CD4-positive, alpha-beta T cell treated with Interleukin-2 at 100 ng/mL for 4 hours (primary cell): Measurements from ENCODE around the gene NTM.

Experiments
- DNase-seq: peaks from one replicate; pipeline ENCODE4 v3.0.0-alpha.2; 2020; ENCODE audit warnings: low spot score

Gene NTM

GRCh38 chr11:131824771-131825170 is 454.4 kb downstream of the NTM start:
- DNase-seq = no peak

GRCh38 chr11:131827430-131827829 is 457.0 kb downstream of the NTM start:
- no peak for DNase-seq

GRCh38 chr11:131829725-131830124 is 459.3 kb downstream of the NTM start:
- DNase-seq = no peak

GRCh38 chr11:131832079-131832478 is 461.7 kb downstream of the NTM start:
- DNase-seq = no peak

- no peak for DNase-seq
Measured at GRCh38 chr11:131833366-131833765, 463.0 kb downstream of the NTM start.

- no peak for DNase-seq
Measured at GRCh38 chr11:131837562-131837961, 467.1 kb downstream of the NTM start.

DNA sequence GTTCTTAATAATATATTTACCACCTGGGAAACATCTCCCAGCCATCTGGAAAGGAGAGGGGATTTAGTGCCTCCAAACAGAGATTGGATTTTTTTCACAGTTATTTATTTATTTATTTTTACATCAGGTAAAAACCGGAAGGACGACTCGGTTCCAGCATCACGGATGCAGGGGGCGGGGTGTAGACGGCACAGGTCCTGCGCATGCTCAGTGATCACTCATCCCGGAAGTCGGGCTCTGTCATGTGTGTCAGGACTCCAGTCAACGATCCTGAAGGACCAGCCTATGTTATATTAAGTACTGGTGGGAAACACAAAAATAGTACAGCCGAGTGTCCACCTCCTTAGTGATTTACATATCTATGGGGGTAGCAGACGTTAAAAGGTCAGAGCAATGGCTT is 467.6 kb downstream of the NTM start:
- DNase-seq = no peak

DNA sequence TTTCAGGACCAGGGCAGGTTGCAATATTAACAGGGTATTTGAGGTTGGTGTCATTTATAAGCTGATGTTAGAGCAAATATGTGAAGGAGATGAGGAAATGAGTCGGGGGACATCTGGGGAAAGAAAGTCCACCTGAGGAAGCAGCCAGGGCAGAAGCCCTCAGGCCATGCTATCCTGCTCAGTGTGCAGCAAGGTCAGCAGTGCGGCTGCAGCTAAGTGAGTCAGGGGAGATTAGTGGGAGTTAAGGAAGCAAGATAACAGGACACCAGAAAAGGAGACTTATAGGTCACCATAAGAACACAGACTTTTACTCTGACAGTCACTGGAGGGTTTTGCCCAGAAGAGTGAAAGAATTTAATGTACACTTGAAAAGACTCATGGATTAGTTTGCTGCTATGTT is 468.9 kb downstream of the NTM start:
- DNase-seq = no peak

DNA sequence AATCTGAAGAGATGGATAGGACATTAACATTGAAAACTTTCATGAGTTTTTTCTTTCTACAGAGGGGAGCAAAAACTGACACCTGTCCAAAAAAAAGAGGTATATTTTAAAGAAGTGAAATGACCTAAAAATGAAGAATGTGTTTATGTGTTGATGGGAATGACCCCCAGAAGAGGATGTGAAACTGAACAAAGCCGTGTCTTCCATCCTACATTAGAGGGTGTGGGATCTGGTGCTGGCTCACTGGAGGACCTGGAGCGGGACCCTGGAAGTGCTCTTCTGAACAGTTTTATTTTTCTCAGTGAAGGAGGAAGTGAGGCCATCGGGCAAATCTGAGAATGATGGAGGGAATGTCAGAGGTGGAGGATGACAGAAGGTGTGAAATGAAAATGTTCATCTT is 470.1 kb downstream of the NTM start:
- no peak for DNase-seq

DNA sequence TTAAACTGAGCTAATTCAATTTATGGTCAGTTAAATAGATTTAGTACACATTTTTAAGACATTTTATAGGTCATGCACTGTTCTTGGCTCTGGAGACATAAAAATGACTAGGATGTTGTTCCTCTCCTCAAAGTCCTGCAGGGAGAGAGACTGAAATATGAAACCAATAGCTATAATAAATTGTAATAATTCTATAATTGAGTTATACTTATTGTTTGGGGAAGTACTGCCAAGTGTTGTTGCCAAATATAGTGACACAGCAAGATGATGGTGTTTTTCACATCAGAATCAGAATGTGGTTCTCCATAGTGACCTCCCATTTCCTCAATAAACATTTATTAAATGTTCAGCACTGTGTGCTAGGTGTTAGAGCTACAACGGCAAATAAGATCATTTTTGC is 470.6 kb downstream of the NTM start:
- no peak for DNase-seq

GRCh38 chr11:131841925-131842635 is 471.7 kb downstream of the NTM start:
- DNase-seq = no peak

DNA sequence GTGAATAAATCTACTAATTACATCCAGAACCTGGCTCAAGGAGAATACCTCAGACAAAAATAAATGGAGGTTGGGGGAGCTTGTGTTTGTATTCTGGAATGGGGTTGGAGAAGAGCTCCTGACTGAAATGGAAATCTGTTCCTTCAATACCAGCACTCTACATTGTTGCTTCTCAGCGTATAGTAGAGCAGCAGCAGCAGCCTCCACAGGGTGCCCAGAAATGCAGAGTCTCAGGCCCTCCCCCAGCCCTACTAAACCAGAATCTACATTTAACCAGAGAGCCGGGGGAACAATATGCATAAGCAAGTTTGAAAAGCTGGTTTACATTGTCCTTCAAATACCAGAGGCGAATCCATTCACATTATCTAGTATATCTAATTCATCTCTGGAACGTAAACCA is 474.8 kb downstream of the NTM start:
- DNase-seq = no peak

- DNase-seq = no peak
Measured at GRCh38 chr11:131849485-131849884, 479.1 kb downstream of the NTM start.

DNA sequence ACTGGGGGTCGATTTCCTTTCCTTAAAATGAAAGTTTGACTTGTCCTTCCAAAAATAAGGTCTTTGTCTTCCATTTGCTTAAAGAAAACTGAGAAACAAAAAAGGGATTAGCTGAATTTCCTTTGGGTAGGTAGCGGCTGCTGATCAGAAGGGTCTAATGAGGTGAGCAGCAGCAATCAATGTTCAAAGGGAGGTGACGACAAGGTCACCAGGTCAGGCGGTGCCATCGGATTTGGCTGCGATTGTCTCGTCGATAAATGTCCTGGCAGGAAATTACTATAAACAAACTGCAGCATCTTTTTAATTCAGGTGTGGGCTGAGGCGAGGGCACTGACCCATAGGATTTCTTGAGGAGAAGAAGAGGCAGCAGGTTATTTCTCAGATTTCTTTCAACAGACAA is 480.1 kb downstream of the NTM start:
- DNase-seq = no peak

DNA sequence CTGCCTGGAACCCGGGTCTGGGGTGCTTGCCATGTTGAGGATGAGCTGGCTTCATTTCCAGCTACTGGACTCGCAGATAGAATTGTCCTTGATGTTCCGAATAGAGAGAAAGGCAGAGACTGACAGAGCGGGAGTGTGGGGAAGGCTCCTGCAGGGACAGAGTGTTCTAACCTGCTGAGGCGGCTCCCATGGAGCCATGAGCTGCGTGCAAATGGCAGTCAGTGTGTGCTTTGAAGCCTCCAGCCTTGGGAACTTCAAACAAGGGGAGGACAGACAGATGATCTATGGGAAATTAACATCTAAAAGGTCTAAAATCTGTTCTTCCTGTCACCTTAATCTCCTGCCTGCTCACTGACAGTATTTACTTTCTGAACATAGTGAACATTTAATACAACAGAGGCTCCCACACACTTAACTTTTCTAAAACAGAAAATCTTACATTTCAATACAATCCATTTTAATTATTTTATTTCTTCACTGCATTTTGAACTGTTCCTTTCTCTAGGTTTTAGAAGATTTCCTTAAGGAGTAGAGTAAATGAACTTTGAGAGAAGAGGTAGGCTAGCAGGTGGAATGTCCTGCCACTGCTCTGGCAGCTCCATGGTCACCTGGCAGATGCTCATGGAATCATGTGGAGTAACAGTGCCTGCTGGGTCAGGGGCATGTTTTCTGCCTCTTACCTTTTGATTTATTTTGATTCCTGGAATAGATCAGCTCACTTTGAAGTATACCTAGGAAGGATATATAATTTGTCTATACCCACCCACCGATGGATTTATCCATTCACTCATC is 481.7 kb downstream of the NTM start:
- no peak for DNase-seq

DNA sequence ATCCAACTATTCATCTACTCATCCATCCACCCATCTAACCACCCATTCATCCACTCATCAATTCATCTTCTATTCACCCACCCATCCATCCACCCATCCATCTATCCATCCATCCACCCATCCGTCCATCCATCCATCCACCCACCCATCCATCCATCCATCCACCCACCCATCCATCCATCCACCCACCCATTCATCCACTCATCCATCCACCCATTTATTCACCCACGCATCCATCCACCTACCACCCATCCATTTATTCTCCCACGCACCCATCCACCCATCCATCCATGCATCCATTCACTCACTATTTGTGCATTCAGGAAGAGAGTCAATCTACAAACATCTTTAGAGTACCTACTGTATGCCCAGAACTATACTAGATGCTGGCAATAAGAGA is 482.3 kb downstream of the NTM start:
- DNase-seq = no peak

GRCh38 chr11:131854391-131854790 is 484.0 kb downstream of the NTM start:
- no peak for DNase-seq

- DNase-seq = no peak
Measured at GRCh38 chr11:131855320-131855719, 484.9 kb downstream of the NTM start.

GRCh38 chr11:131857246-131857645 is 486.8 kb downstream of the NTM start:
- no peak for DNase-seq

DNA sequence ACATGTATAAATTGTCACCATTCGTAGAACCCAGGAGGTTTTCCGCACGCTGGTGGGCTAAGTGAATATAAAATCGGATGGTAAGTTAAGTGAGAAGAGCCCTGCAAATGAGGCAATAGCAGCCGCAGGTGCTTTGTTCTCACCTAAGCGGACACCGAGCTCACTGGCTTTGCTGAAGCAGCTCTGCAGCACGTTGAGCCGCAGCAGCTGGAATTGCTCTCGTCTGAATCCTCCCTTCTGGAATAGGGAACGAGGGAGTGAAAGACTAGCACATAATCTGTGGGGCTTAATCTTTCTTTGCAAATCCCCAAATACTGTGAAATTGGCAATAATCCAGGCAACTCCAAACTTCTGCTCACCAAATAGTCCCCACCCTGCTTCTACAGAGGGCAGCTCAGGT is 488.1 kb downstream of the NTM start:
- DNase-seq = no peak

DNA sequence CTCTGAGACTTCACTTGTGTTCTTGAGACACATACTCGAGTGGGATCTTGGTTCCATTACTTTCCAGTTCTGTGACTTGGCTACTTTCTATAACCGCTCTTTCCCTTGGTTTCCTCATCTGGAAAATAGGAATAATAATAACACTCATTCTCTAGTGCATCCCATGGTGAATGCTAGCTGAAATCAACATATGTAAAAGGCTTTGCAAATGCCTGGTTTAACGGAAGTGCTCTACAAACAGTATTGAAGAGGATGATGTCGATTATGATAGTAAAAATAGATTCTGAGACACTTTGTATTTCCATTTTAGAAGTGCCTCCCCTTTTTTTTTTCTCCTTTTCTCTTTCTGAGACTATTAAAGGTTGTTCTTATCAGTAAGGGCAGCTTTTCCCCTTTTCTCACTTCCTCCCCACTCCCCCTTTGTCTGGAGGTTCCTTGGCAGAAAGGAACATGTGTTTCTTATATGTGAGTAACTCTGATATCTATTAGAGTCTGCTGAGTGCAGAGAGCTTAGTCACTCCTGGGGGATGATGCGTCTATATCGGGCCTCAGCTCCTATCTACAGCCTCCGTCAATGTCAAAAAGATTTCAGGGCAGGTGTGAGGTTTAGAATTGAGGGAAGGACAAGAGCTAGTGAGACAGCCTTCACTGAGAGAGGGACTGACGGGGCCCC is 489.3 kb downstream of the NTM start:
- DNase-seq = no peak

DNA sequence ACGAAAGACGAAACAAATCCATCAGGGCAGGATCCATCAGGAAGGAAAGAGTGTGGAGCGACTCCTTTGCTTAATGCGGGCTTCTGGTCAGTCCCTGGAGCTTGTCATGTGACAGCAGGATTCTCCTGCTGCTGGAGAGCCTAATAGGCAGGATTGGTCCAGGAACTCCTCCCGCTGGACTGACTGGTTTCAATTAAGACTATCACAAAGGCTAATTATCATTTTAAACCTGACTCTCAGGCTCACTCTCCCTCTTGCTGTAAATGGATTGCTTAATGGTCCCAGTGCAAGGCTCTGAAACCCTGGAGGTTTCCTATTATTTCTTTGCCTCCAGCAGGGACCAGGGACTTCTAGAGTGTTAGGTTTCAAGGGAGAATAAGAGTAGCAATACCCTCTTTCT is 493.8 kb downstream of the NTM start:
- DNase-seq = no peak

GRCh38 chr11:131865860-131866259 is 495.4 kb downstream of the NTM start:
- no peak for DNase-seq
